ENCODE measurements around the gene CDAN1.
A peak's percentile ranks its signal among the peaks of the same experiment; 100 is the strongest.
"Not testable (repeated sequence)": the region's sequence is repeated elsewhere in the genome, so short reads cannot be mapped to it uniquely, and the experiment has no call there.

CDAN1 gene

DNA sequence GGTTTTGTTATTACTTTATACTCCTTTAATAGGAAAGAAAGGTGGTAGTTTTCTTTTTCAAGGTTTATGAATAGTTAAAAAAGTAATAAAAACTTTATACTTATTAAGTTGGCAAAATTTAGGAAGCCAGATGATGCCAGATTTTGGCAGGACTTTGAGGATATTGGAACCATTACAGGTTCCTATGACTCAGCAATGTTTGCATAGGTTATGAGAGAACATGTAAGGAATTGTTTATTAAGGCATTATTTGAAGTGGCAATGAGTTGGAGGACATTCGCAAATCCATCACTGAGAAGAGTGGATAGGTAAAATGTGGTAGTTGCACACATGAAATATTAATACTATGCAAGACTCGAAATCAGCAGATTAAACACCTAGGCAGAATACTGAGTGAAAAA, 29.9 kb downstream of the CDAN1 start:
- DNase-seq (ENCODE audit: low spot score) = no peak

DNA sequence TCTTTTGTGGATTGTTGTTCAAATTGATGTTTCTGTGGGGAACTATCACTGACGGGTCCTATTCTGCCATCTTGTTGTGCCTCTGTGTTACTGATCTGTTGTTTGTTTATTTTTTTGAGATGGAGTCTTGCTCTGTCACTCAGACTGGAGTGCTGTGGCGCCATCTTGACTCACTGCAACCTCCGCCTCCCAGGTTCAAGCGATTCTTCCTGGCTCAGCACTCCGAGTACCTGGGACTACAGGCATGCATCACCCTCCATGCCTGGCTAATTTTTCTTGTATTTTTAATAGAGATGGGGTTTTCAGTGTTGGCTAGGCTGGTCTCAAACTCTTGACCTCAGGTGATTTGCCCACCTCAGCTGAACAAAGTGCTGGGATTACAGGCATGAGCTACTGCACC, 31.6 kb downstream of the CDAN1 start:
- DNase-seq (ENCODE audit: low spot score) = no peak

DNA sequence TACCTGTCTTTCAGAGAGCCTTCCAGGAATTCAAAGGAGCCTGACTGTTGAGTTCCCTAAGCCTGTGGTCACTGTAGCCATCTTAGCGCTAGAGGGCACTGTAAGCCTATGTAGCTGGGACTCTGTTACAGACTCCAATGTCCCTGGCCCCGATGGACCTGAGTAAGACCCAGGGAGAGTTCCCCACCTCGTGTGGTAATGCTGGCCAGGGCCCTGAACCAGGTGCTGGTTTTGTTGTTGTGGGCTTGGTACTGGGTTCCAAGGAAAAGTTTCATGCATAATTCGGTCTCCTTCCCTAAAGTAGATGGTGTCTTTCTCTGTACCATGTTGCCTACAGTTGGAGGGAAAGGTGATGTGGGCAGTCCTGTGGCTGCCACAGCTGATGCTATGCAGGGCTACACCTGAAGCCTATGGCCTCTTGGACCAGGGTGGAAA, 32.4 kb downstream of the CDAN1 start:
- peak; percentile 71 for DNase-seq (ENCODE audit: low spot score)

DNA sequence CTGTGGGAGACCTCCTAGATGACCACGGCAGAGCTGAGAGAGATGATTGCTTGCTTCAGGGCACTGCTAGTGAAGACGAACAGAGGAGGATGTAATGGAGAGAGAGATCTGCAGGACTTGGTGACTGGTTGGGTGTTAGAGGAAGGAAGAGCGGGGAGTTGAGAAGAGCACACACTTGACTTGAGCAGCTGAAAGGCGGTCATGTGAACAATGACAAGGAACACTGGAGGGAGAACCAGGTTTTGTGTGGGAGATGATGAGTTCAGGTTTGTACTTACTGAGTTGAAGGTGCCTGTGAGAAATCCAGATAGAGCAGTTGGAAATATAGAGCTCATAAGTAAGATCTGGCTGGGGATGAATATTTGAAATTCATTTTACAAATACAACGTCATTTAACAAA, 40.3 kb downstream of the CDAN1 start:
- no peak for DNase-seq (ENCODE audit: low spot score)

DNA sequence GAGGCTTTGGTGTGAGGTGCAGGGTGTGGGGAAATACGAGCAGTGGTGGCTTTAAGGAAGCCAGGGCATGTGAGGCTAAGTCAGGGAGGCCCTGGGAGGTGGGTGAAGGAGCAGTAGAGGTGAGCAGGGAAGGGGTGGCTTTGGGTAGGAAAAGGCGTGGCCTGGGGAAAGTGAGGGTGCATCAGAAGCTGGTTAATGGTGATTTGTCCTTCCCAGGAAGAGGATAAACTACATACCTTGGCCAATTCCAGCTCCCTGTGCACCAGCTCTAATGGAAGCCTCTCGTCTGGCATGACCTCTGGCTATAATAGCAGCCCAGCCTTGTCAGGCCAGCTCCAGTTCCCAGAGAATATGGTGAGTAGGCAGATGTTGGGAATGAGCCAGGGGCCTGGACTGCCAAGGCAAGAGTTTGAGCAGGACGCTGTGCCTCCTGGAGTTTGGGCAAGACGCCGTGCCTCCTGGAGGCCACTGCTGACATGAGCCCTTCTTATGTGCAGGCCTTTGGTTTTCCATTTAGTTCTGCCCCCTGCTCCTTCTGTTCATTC, 41.3 kb downstream of the CDAN1 start:
- DNase-seq (ENCODE audit: low spot score) = no peak

DNA sequence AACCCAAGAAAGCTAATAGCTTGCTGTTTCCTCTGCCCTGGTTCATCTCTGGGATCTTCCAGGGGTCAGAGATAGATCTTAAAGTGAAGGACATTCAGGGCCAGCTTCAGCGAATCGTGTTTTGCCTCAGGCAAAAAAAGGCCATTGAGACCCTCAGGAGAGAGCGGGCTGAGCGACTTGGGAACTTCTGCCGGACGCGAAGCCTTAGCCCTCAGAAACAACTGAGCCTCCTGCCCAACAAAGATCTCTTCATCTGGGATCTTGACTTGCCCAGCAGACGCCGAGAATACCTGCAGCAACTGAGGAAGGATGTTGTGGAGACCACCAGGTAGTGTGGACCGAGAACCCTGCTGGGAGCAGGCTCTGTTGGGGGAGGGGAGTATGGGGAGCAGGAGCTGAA, 42.5 kb downstream of the CDAN1 start:
- no peak for DNase-seq (ENCODE audit: low spot score)

DNA sequence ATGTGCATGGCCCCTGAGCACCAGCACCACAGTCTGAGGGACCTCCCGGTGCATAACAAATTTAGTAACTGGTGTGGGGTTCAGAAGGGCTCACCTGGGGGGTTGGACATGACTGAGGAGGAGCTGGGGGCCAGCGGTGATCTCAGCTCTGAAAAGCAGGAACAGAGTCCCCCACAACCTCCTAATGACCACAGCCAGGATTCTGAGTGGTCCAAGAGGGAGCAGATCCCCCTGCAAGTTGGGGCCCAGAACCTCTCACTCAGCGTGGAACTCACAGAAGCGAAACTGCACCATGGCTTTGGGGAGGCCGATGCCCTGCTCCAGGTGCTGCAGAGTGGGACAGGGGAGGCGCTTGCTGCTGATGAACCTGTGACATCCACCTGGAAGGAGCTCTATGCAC, 43.0 kb downstream of the CDAN1 start:
- DNase-seq (ENCODE audit: low spot score) = no peak

DNA sequence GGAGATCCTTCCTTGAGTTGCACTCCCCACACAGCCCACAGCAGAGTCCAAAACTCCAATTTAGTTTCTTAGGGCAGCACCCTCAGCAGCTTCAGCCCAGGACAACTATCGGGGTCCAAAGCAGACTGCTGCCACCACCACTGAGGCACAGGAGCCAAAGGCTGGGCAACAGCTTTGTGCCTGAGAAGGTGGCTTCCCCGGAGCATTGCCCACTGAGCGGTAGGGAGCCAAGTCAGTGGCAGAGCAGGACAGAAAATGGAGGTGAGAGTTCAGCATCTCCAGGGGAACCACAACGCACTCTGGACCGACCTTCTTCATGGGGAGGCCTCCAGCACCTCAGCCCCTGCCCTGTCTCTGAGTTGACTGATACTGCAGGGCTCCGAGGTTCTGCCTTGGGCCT, 43.4 kb downstream of the CDAN1 start:
- no peak for DNase-seq (ENCODE audit: low spot score)

DNA sequence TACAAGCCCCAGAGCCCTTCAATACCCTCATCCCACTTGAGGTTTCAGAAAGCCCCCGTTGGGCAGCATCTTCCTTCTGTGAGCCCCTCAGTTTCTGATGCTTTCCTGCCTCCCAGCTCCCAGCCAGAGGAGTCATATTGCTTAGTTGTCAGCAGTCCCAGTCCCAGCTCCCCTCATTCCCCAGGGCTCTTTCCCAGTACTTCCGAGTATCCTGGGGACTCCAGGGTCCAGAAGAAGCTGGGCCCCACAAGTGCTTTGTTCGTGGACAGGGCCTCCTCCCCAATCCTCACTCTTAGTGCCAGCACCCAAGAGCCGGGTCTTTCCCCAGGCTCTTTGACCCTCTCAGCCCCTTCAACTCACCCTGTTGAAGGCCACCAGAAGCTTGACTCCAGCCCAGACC, 43.9 kb downstream of the CDAN1 start:
- DNase-seq (ENCODE audit: low spot score) = no peak

DNA sequence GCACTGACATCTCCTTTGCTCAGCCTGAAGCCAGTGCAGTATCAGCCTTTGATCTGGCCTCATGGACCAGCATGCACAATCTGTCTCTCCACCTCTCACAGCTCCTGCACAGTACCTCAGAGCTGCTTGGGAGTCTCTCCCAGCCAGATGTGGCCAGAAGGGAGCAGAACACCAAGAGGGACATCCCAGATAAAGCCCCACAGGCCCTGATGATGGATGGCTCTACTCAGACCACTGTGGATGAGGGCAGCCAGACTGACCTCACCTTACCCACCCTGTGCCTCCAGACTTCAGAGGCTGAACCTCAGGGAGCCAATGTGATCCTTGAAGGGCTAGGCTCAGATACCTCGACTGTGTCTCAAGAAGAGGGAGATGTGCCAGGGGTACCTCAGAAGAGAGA, 44.4 kb downstream of the CDAN1 start:
- DNase-seq (ENCODE audit: low spot score) = no peak

DNA sequence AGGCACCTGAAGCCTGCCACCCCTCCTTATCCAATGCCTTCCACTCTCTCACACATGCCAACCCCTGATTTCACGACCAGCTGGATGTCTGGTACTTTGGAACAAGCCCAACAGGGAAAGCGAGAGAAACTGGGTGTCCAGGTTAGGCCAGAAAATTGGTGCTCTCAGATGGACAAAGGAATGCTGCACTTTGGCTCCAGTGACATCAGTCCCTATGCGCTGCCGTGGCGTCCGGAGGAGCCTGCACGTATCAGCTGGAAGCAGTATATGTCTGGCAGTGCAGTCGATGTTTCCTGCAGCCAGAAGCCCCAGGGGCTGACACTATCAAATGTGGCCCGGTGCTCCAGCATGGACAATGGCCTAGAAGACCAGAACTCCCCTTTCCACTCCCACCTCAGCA, 45.2 kb downstream of the CDAN1 start:
- no peak for DNase-seq (ENCODE audit: low spot score)

DNA sequence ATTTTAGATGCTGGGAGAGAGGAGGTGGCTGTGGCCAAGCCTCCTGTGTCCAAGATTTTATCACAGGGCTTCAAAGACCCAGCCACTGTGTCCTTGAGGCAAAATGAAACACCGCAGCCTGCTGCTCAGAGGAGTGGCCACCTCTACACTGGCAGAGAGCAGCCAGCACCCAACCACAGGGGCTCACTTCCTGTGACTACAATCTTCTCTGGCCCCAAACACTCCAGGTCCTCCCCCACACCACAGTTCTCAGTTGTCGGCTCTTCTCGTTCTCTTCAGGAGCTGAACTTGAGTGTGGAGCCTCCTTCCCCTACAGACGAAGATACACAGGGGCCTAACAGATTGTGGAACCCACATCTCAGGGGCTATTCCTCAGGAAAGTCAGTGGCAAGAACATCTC, 45.6 kb downstream of the CDAN1 start:
- no peak for DNase-seq (ENCODE audit: low spot score)

DNA sequence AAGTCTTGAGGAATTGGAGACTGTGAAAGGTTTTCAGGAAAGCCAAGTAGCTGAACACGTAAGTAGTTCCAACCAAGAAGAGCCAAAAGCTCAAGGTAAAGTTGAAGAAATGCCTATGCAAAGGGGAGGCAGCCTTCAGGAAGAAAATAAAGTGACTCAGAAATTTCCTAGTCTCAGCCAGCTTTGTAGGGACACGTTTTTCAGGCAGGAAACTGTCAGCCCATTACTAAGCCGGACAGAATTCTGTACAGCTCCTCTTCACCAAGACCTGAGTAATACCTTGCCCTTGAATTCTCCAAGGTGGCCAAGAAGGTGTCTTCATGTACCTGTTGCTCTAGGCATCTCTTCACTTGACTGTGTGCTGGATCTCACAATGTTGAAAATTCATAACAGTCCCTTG, 48.6 kb downstream of the CDAN1 start:
- DNase-seq (ENCODE audit: low spot score) = no peak

DNA sequence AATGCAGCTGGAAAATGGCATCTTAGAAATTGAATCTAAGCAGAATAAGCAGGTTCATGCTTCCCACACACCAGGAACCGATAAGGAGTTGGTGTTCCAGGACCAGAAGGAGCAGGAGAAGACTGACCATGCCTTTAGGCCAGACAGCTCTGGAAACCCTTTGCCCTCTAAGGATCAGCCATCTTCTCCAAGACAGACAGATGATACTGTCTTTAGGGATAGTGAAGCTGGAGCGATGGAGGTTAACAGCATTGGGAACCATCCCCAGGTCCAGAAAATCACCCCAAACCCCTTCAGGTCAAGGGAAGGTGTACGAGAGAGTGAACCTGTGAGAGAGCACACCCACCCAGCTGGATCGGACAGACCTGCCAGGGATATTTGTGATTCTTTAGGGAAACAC, 49.2 kb downstream of the CDAN1 start:
- no peak for DNase-seq (ENCODE audit: low spot score)

DNA sequence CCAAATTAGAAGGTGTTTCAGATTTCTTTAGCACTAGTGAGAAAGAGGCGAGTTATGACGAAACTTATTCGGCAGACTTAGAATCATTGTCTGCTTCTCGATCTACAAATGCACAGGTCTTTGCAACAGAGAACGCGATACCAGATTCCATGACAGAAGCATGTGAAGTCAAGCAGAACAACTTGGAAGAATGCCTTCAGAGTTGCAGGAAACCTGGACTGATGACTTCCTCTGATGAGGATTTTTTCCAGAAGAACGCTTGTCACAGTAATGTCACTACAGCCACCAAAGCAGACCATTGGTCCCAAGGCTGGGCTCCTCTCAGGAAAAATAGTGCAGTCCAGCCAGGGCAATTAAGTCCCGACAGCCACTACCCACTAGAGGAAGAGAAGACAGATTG, 50.6 kb downstream of the CDAN1 start:
- no peak for DNase-seq (ENCODE audit: low spot score)

DNA sequence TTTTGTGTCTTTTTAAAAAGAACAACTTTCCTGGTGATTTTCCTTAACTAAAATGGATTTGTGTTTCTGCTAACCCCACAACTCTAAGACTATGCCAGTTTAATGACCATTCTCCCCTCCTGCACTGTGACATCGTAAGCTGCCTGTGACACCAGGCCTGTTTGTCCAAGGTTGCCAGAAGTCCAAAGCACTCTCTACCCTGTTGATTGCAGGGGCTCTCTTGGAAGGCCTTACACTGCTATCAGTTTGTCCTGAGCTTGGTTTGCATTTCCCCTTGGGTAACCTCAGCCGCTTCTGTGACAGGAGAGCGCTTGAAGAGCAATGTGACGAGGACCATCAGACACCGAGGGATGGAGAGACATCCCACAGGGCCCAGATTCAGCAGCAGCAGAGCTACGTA, 55.8 kb downstream of the CDAN1 start:
- no peak for DNase-seq (ENCODE audit: low spot score)

DNA sequence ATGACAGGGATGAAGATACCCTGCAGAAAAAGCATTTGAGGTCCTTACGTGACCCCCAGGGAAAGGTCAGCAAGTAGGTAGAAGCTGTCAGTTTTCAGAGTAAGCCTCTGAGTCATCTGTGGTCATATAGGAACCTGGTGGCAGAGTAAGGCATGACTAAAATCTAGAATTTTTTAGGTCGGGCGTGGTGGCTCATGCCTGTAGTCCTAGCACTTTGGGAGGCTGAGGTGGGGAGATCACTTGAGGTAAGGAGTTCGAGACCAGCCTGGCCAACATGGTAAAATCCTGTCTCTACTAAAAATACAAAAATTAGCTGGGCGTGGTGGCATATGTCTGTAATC, 56.8 kb downstream of the CDAN1 start:
- not testable (repeated sequence) for DNase-seq (ENCODE audit: low spot score)

DNA sequence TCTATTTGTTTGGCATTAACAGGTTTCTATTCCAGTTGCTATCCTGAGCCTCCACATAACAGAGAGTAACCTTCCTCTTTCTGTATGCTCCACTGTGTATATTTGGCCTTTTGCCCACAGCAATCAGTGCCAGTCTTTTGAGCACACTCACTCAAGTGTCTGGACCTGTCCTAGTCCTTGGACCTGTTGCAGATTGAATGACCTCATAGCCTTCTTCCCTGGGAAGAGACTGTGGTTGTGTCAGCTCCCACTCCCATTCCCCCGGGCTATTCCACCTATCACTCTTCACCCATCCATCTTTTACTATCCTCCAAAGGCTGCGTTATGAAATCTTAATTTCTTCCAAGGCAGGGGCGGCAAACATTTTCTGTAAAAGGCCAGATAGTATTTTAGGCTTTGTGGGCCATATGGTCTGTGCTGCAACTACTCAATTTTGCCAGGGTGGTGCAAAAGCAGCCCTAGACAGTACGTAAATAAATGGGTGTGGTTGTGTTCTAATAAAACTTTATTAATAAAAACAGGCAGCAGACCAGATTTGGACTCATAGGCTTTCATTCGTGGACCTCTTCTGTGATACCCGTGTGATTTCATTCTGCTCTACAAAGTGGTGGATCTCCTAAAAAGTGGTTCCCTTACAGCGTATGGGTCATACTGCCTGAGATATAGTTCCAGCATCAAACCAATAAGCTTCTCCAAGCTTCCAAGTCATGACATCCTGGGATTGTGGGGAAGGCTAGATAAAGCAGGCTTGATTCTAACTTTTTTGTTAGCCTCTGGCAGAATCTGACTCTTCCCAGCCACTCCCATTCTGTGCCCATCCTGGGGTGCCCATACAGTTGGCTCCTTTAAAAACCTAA, 57.4 kb downstream of the CDAN1 start:
- no peak for DNase-seq (ENCODE audit: low spot score)

DNA sequence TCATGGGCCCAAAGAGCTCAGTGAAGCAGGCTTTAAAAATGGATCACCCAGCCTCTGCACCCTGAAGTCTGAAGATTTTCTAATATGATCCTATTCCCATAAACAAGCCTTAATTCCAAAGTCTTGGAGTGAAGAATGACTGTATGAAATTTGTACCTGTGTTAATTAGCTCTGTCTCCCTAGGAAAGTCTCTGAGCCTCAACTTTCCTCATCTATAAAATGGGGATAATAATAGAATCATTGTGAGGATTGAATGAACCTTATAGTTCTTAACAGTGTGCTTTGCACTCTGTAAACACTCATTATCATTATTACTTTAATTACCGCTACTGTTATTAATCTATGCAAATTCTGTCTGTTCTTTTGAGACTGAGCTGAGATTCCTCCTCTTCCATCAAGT, 61.9 kb downstream of the CDAN1 start:
- DNase-seq (ENCODE audit: low spot score) = no peak

DNA sequence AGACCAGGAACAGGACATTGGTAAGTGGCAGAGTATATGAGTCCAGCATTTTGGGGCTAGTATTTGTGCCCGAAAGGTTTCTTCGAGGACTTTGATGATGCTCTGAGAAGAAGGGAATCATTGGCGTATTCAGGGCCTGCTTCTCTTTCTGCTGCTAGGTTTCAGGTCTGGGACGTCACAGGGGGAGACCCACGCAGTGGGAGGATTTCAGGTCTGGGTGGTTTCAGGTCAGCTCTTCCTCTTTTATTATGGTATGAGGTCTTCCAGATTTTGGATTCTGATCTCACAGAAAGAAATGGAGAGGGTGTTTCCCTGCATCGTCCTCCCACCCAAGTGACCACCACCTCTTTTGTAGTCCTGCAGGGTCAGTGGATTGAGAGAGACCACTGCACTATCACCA, 62.5 kb downstream of the CDAN1 start:
- no peak for DNase-seq (ENCODE audit: low spot score)
